Uterus (tissue), 4 donors: ENCODE measurements around the gene CHMP4B. TPM values are rescaled to one million over a fixed set of nuclear protein-coding genes. Genes with fewer than 3 reads are reported as not detected.

Experiments used
- DNase-seq, 2 donors: peaks; one replicate each; pipeline ENCODE4 v3.0.0-alpha.2; 2019 to 2020
- H3K27ac ChIP-seq, 2 donors: fragments of 200-600 bp; sonication (generic); 1 replicate in 1 of 2; 2 replicates in 1 of 2; pipeline ENCODE4 v1.5.1; 2016 to 2018
- H3K27me3 ChIP-seq, 2 donors: fragments of 200-600 bp; sonication (generic); one replicate each; pipeline ENCODE4 v1.5.1; 2018 to 2019; ENCODE audit warnings: control low read depth in 1 of 2
- H3K36me3 ChIP-seq, 2 donors: fragments of 200-600 bp; sonication (generic); one replicate each; pipeline ENCODE4 v1.5.1; 2019; ENCODE audit warnings: control low read depth in 1 of 2
- H3K4me1 ChIP-seq, 2 donors: fragments of 200-600 bp; sonication (generic); one replicate each; pipeline ENCODE4 v1.5.1; 2018 to 2019; ENCODE audit warnings: control low read depth in 1 of 2
- H3K4me3 ChIP-seq, 2 donors: fragments of 200-600 bp; sonication (generic); 1 replicate in 1 of 2; 2 replicates in 1 of 2; pipeline ENCODE4 v1.5.1; 2018 to 2019; ENCODE audit warnings: mild to moderate bottlenecking in 1 of 2
- H3K9me3 ChIP-seq, 2 donors: fragments of 200-600 bp; sonication (generic); one replicate each; pipeline ENCODE4 v1.5.1; 2019; ENCODE audit warnings: control low read depth in 1 of 2
- POLR2A ChIP-seq, 2 donors: fragments of 450-650 bp; IDR thresholded peaks; one replicate each; pipeline ENCODE4 v1.6.1; 2016; ENCODE audit warnings: antibody characterized with exemption in 2 of 2, mild to moderate bottlenecking in 1 of 2, moderate library complexity in 1 of 2
- intact Hi-C: fragments of 100-400 bp; cut with DNase I; formaldehyde crosslinking; loops from one replicate; pipeline ENCODE4 v1.15.1; 2023; ENCODE audit warnings: low total_unique reads
- total RNA-seq, 4 donors: library from RNA; depleted of rRNA in 3 of 4; stranded (reverse); fragments of >200 nt in 3 of 4; gene quantifications; one replicate each; pipeline versions ENCODE4 v1.1.0 to v1.2.4, GENCODE V29; 2014 to 2023
- TF ChIP-seq, protein P1 (sequence below), 4 experiments: fragments of 200-600 bp in 2 of 4; fragments of 450-650 bp in 2 of 4; sonication (generic) in 2 of 4; IDR thresholded peaks; one replicate each; pipeline ENCODE4 v1.5.1; 2016 to 2019; ENCODE audit warnings: antibody characterized with exemption in 4 of 4, mild to moderate bottlenecking in 2 of 4, moderate library complexity in 1 of 4
- donor health status: DM: yes; HTN: yes; CAD: no.

CHMP4B gene
- total RNA-seq, 4 donors from 2014 or later: 48.0 to 73.8 (median 57.9) TPM

DNA sequence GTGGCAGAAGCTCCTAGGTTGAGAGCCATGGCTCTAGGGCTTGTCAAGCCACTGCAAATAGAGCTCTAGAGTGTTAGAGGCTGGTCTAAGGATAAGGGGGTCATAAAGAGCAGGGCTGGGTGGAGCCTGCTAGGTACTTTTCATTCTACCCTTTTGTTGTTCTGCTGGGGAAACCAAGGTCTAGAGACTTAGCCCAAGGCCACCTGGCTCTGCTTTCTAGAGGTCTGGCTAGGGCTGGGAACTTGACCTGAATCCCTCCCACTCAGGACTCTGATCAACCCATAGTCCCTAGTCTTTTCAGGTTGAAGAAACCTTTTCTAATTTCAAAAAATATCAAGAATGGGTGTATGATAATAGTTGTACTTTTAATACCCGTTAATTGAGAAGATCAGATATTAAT is 13.7 kb downstream of the CHMP4B start:
- TF ChIP-seq, protein P1, sequence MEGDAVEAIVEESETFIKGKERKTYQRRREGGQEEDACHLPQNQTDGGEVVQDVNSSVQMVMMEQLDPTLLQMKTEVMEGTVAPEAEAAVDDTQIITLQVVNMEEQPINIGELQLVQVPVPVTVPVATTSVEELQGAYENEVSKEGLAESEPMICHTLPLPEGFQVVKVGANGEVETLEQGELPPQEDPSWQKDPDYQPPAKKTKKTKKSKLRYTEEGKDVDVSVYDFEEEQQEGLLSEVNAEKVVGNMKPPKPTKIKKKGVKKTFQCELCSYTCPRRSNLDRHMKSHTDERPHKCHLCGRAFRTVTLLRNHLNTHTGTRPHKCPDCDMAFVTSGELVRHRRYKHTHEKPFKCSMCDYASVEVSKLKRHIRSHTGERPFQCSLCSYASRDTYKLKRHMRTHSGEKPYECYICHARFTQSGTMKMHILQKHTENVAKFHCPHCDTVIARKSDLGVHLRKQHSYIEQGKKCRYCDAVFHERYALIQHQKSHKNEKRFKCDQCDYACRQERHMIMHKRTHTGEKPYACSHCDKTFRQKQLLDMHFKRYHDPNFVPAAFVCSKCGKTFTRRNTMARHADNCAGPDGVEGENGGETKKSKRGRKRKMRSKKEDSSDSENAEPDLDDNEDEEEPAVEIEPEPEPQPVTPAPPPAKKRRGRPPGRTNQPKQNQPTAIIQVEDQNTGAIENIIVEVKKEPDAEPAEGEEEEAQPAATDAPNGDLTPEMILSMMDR (IDR thresholded peaks at IDR 0.05): no peak
- no peak for TF ChIP-seq POLR2A (IDR thresholded peaks at IDR 0.05)
- no peaks in the 10 kb centered on the region for H3K9me3 ChIP-seq
- intact Hi-C loops: no loop called here
- no peak overlapping the region for H3K27ac ChIP-seq
- DNase-seq: no peak
- no peak overlapping the region for H3K4me3 ChIP-seq
- no peaks in the 10 kb centered on the region for H3K27me3 ChIP-seq
- no peaks in the 10 kb centered on the region for H3K36me3 ChIP-seq
- peaks cover 0 to 7% of the 10 kb centered on the region in 2 donors for H3K4me1 ChIP-seq

DNA sequence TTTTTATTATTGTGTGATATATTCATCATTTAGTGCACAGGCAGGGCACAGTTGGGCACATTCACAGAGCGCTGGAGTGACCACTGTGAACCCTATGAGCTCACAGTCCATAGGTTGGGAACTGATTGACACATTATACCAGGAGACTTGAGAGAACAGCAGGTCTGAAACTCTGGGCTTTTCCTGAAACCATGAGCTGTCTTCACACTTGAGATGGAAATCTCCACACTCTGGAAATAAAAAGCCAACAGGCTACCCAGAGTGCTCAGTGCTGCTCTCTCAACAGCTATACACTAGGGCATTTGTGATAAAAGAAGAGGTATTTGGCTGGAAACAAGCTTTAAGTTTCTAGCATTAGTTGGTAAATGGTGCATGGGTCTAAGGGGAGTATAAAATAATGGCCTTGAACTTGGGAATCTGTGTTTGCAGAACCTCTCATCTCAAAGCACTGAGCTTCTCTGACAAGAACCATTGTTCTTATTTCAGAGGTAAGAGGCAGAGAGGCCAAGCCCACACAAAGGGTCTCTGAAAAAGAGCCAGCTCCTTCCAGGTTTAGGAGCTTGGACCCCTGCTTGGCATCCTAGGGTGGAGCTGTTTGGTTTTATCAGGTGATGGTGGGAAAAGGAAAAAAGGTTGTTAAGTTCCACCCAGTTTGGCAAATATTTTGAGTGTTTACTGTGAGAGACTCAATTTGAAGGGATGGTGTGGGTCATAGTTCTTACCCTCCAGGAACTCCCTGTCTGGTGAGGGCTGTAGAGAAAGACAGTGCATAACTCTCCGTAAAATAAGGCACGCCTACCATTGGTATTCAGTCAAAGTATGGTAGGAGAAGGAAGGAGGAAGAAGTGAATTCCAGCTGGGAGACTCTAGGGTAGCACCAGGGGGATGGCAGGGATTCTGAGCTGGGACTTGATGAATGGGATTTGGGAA is 14.5 kb downstream of the CHMP4B start:
- Histone ChIP-seq H3K9me3 (no peaks in the 10 kb centered on the region), H3K27me3 (no peaks in the 10 kb centered on the region), H3K27ac (no peak overlapping the region), H3K4me3 (no peak overlapping the region), H3K4me1 (peaks cover 0 to 14% of the 10 kb centered on the region in 2 donors), H3K36me3 (no peaks in the 10 kb centered on the region)
- DNase-seq: no peak
- intact Hi-C loops: no loop called here
- no peak for TF ChIP-seq POLR2A (IDR thresholded peaks at IDR 0.05)
- TF ChIP-seq, protein P1 (IDR thresholded peaks at IDR 0.05): no peak

DNA sequence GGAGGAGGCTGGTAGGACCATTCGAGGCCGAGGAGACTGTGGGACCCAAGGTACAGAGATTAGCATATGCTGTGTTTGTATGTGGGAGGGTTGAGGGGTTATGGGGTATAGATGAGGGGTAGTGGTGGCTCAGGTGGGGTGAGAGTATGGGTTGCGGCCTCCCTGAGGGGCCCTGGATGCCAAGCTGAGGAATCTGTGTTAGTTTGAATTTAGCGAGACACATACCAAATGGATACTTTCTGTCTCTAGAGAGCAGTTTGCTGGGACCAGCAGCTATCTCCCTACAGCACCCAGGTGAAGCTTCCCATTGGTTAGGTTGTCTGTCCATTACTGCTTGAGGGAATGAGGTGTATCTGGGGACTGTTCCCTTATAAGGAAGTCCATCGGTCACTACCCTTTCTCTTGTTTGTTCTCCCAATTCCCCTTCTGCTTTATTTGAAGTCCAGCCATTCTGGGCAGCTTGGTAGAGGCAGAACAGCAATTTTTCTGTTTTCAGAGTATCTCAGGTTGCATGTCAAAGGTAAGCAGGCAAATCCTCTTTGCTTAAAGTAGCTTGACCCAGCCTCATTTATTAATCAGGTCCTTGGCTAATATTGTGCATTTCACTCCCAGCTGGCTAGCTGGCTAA is 15.2 kb downstream of the CHMP4B start:
- DNase-seq: no peak
- Histone ChIP-seq H3K9me3 (no peaks in the 10 kb centered on the region), H3K27me3 (no peaks in the 10 kb centered on the region), H3K27ac (no peak overlapping the region), H3K36me3 (no peaks in the 10 kb centered on the region), H3K4me1 (peaks cover 0 to 14% of the 10 kb centered on the region in 2 donors), H3K4me3 (no peak overlapping the region)
- intact Hi-C loops: no loop called here
- TF ChIP-seq, protein P1 (IDR thresholded peaks at IDR 0.05): no peak
- TF ChIP-seq POLR2A (IDR thresholded peaks at IDR 0.05): no peak

DNA sequence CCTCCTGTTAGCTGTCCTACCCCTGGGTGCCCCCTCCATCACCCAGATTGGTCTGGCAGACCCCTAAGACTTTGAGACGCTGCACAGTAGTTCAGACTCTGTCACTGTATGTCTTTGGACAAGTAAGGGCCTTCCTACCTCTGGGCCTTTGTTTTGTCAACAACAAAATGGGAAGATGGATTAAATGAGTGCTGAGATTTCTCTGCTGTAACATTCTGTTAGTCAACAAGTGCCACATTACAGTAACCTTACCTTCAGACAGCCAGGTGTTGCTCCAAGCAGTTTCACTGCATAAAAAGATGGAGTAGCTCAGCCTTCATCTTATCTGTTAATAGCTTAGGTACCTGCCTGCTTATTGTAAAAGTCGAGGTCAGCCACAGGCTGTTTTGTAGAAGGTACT is 16.0 kb downstream of the CHMP4B start:
- Histone ChIP-seq H3K4me3 (no peak overlapping the region), H3K4me1 (peaks cover 0 to 14% of the 10 kb centered on the region in 2 donors), H3K36me3 (no peaks in the 10 kb centered on the region), H3K27me3 (no peaks in the 10 kb centered on the region), H3K27ac (no peak overlapping the region), H3K9me3 (no peaks in the 10 kb centered on the region)
- intact Hi-C loops: no loop called here
- DNase-seq: no peak
- TF ChIP-seq, protein P1 (IDR thresholded peaks at IDR 0.05): no peak
